Epidermal melanocyte (primary cell): ENCODE measurements around the gene PNPLA2.

ENCODE experiments used
- DNase-seq: peaks from one replicate; pipeline ENCODE4 v3.0.0; 2011; ENCODE audit warnings: low spot score; ENCODE audit not compliant: insufficient read length

Gene PNPLA2

DNA sequence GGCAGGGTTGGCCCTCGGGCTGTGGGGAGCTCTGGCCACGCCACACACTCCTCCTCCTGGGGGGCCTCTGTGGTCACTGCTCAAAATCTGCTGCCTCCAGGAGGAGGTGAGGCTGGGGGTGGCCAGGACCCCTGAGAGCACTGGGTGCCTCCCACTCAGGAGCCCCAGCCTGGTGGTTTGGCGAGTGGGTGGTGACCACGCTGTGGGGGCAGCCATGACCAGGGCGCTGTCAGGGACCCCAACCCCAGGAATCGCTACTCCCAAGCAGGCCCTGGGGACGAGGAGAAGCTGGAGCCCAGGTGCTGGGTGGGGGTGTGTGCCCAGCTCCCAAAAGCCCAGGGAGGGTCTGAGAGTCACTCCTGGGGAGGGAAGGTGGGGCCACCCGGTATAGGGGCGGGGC lies 54.1 kb downstream of the PNPLA2 start:
- DNase-seq, result no peak

- DNase-seq, result no peak
These were observed 55.0 kb downstream of the PNPLA2 start for GRCh38 chr11:873706-874105.
